ENCODE results near the gene CGB7. TPM values are rescaled to one million over a fixed set of nuclear protein-coding genes. Genes with fewer than 3 reads are reported as not detected.

The CGB7 gene
- total RNA-seq, 1 donor from 2014 or later: not detected

- H3K4me2 ChIP-seq: no peak overlapping the region
- H3K36me3 ChIP-seq: no peaks in the 10 kb centered on the region
- peaks cover 12% of the 10 kb centered on the region for H3K4me1 ChIP-seq
- Mint-ChIP-seq H3K4me1 (peaks cover 3% of the 10 kb centered on the region), H3K4me3 (no peak overlapping the region), H3K27ac (no peak overlapping the region), H3K9me3 (peaks cover 2% of the 10 kb centered on the region), H3K36me3 (peaks cover 9% of the 10 kb centered on the region), H3K27me3 (ENCODE audit: insufficient read depth, low read depth) (peaks cover 12% of the 10 kb centered on the region)
- H3K27ac ChIP-seq: no peak overlapping the region
- no peaks in the 10 kb centered on the region for H3K79me2 ChIP-seq (ENCODE audit: low read depth)
- H4K20me1 ChIP-seq (ENCODE audit: low read depth): peaks cover 8% of the 10 kb centered on the region
- no peaks in the 10 kb centered on the region for H3K9me3 ChIP-seq (ENCODE audit: low read depth)
- H3K9ac ChIP-seq: no peak overlapping the region
- H2AFZ ChIP-seq (replicated peaks): no peak overlapping the region
- peaks cover 12% of the 10 kb centered on the region for H3F3A ChIP-seq (ENCODE audit: low read depth)
- no peak overlapping the region for H3K4me3 ChIP-seq
- no peak for DNase-seq (ENCODE audit: low spot score)
- H3K27me3 ChIP-seq: peaks cover 23% of the 10 kb centered on the region
- TF ChIP-seq EZH2phosphoT487 (IDR thresholded peaks at IDR 0.05) (no peak), CTCF (IDR thresholded peaks at IDR 0.05) (no peak), EZH2 (IDR thresholded peaks at IDR 0.05) (no peak)
Measured at GRCh38 chr19:49014123-49014869, 43.3 kb downstream of the CGB7 start.

DNA sequence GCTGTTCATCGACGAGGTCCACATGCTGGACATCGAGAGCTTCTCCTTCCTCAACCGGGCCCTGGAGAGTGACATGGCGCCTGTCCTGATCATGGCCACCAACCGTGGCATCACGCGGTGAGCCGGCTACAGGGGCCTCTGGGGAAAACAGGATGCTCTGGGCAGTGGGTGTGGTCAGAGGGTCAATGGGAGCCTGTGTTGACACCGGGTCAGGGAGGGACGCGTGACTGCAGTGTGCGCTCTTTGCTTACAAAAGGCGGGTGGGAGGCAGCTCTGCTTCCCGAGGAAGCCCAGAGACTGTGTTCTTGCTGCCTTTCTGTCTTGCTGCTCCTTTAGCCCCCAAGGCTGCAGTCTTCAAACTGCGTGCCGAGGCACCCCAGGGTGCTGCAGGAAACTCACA lies 46.4 kb downstream of the CGB7 start:
- Histone ChIP-seq H3K27ac (no peak overlapping the region), H3K27me3 (no peaks in the 10 kb centered on the region), H3F3A (ENCODE audit: low read depth) (no peaks in the 10 kb centered on the region), H3K36me3 (no peaks in the 10 kb centered on the region), H3K4me1 (no peaks in the 10 kb centered on the region), H3K4me2 (no peak overlapping the region), H3K9ac (no peak overlapping the region), H2AFZ (replicated peaks) (no peak overlapping the region), H4K20me1 (ENCODE audit: low read depth) (no peaks in the 10 kb centered on the region), H3K9me3 (ENCODE audit: low read depth) (no peaks in the 10 kb centered on the region), H3K79me2 (ENCODE audit: low read depth) (no peaks in the 10 kb centered on the region), H3K4me3 (no peak overlapping the region)
- H3K36me3 Mint-ChIP-seq: peaks cover 15% of the 10 kb centered on the region
- H3K27me3 Mint-ChIP-seq (ENCODE audit: insufficient read depth, low read depth): no peaks in the 10 kb centered on the region
- H3K27ac Mint-ChIP-seq: no peak overlapping the region
- no peaks in the 10 kb centered on the region for H3K9me3 Mint-ChIP-seq
- H3K4me3 Mint-ChIP-seq: no peak overlapping the region
- no peak for TF ChIP-seq CTCF (IDR thresholded peaks at IDR 0.05)
- no peak for TF ChIP-seq EZH2 (IDR thresholded peaks at IDR 0.05)
- TF ChIP-seq EZH2phosphoT487 (IDR thresholded peaks at IDR 0.05): no peak
- DNase-seq (ENCODE audit: low spot score): no peak
- no peaks in the 10 kb centered on the region for H3K4me1 Mint-ChIP-seq

DNA sequence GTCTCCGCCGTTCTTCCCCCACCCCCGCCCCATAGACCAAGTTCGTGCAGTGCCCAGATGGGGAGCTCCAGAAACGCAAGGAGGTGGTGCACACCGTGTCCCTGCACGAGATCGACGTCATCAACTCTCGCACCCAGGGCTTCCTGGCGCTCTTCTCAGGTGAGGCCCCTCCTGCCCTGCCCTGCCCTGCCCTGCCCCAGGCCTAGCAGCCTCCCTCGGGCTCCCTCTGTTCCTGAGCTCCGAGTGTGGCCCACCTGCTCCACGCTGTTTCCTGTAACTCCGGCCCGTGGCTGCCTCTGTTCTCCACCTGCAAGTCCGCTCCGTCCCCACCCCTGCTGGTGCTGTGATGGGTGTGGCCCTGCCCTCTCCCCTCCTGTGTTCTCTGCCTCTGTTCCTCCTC lies 47.1 kb downstream of the CGB7 start:
- Mint-ChIP-seq H3K9me3 (no peaks in the 10 kb centered on the region), H3K4me3 (no peak overlapping the region), H3K36me3 (peaks cover 13% of the 10 kb centered on the region), H3K27ac (no peak overlapping the region), H3K4me1 (no peaks in the 10 kb centered on the region), H3K27me3 (ENCODE audit: insufficient read depth, low read depth) (no peaks in the 10 kb centered on the region)
- no peaks in the 10 kb centered on the region for H3K4me1 ChIP-seq
- H3K4me3 ChIP-seq: no peak overlapping the region
- no peaks in the 10 kb centered on the region for H3K79me2 ChIP-seq (ENCODE audit: low read depth)
- H3K27ac ChIP-seq: no peak overlapping the region
- no peak for TF ChIP-seq EZH2phosphoT487 (IDR thresholded peaks at IDR 0.05)
- no peak for TF ChIP-seq CTCF (IDR thresholded peaks at IDR 0.05)
- TF ChIP-seq EZH2 (IDR thresholded peaks at IDR 0.05): no peak
- H4K20me1 ChIP-seq (ENCODE audit: low read depth): no peaks in the 10 kb centered on the region
- H3K27me3 ChIP-seq: no peaks in the 10 kb centered on the region
- no peak overlapping the region for H2AFZ ChIP-seq (replicated peaks)
- H3K9ac ChIP-seq: no peak overlapping the region
- no peak for DNase-seq (ENCODE audit: low spot score)
- H3K4me2 ChIP-seq: no peak overlapping the region
- no peaks in the 10 kb centered on the region for H3K9me3 ChIP-seq (ENCODE audit: low read depth)
- no peaks in the 10 kb centered on the region for H3K36me3 ChIP-seq
- H3F3A ChIP-seq (ENCODE audit: low read depth): no peaks in the 10 kb centered on the region

Measured in neural progenitor cell (in vitro differentiated cells).